HG03354 (cell line): ENCODE data around the gene HDAC10.

Source experiments
- ATAC-seq: cut with Tn5 transposase; IDR thresholded peaks from one replicate; pipeline ENCODE4 v1.9.1; 2021; ENCODE audit warnings: mild to moderate bottlenecking; ENCODE audit not compliant: unreplicated experiment, poor library complexity, severe bottlenecking

Gene HDAC10

DNA sequence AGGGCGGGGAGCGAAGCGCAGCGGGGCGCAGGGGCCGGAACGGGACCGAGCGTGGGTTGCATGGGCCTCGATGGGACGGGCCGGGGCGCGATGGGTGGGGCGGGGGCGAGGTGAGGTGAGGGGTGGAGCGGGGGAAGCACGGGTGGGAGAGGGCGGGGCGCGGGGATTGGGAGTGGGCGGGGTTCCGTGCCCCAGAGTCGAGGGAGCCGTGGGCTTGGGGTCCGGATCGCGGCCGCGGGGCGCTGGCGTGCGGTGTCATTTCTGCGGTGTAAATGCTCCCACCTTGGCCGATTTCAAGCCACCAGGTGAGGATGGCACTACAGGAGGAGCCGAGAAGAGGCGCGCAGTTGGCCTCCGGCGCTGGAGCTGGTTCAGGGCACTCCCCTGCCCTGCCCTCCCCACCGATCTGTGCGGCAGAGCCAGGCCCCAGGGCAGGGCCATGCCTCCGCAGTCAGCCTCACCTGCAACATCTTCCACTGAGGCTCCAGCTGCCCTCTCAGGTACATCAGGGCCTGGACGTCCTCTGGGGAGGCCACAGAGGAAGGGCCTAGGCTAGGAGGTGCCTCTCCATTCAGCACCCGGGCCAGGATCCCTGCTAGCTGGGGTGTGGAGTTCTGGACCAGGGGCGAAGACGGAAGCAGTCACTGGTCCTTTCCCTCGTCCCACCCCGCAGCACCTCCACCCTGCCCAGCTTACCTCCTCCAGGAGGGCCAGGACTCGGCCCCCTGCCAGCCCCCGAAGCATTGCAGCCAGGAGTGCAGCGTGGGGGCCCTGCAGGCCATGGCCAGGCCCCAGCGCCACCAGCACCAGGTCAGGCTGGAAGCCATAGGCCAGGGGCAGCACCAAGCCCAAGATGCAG, 5.6 kb downstream of the HDAC10 start:
- ATAC-seq, result no peak

DNA sequence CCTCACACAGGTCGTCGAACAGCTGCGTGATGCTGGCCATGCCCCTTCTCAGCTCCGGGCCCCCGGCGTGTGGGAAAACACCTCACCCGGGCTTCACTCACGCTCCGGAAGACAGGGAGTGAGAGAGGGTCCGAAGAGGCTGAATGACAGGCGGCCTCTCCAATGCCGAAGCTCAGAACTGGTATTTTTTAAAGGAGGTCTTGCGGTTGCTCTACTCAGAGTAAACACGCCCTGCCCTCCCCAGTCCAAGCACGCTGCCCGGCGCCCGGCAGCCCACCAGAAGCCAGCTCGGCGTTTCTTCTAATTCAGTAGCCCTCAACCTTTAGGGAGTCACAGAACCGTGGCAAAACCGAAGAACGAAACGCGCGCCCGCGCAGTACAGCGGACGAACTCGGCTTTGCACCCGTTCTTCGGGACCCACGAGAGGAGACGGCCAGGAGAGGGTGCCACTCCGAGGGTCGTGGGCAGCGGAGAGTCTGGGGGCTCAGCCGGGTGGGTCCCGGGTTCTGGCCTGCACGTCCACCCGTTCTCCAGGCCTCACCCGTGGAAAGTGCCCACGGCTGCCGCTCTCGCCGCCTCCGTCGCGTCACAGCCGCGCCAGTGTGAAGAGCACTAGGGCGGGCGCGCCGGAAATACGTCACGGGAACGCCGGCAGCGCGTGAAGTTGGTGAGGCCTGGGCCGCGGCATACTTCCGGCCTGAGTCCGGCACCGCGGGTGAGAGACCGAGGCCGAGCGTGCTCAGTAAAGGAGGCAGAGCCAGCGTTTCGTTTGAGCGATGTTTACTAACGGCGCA, 6.4 kb downstream of the HDAC10 start, which contains the start of gene TUBGCP6:
Gene TUBGCP6, minus strand, starts transcription at position 604 of the 794 bp plus-strand sequence. Its CDS starts 564 bp downstream, at position 40.
- peak; percentile 73 for ATAC-seq

- ATAC-seq, result no peak
Observed at GRCh38 chr22:50243685-50244419, 7.2 kb downstream of the HDAC10 start.

GRCh38 chr22:50242406-50242949, 8.6 kb downstream of the HDAC10 start:
- ATAC-seq, result no peak

GRCh38 chr22:50238755-50239154, 12.3 kb downstream of the HDAC10 start:
- no peak for ATAC-seq

DNA sequence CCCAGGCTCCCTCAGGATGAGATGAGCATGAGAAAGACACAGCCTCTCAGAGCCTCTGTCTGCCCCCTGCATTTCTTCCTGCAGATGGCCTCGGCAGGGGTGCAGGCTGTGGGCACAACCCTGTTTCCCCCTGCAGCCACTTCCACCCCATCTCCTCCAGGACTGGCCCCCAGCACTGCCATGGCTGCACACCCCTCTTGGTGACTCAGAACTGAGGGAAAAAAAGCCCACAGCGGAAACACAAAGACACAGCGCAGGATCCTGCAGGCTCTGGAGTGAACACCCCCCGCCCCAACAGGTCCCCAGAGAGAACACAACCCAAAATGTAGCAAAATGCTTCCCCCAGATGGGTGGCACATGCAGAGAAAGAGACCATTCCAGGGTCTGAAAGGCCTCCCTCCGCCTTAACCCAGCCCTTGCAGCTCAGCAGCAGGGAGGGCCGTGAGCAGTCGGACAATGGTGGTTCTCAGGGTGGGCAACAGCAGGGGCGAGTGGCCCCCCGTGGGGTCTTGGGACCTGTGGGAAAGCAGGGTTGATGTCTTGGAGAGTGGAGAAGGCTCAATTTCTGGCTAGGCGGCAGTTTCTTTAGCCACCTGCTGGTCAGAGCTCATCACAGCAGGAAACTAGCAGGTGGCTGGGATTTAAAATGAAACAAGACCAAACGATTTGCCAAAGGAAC, 14.2 kb downstream of the HDAC10 start:
- no peak for ATAC-seq

- ATAC-seq, result no peak
Observed at GRCh38 chr22:50233223-50233622, 17.8 kb downstream of the HDAC10 start.

- no peak for ATAC-seq
Observed at GRCh38 chr22:50232481-50233151, 18.4 kb downstream of the HDAC10 start.

- ATAC-seq, result no peak
Observed at GRCh38 chr22:50229370-50229769, 21.7 kb downstream of the HDAC10 start.

- no peak for ATAC-seq
Observed at GRCh38 chr22:50228366-50228765, 22.7 kb downstream of the HDAC10 start.

GRCh38 chr22:50227579-50228215, 23.4 kb downstream of the HDAC10 start:
- no peak for ATAC-seq

- ATAC-seq, result no peak
Observed at GRCh38 chr22:50226875-50227165, 24.2 kb downstream of the HDAC10 start.

GRCh38 chr22:50226063-50226874, 24.8 kb downstream of the HDAC10 start:
- no peak for ATAC-seq

- ATAC-seq, result no peak
Observed at GRCh38 chr22:50225200-50225969, 25.7 kb downstream of the HDAC10 start.

DNA sequence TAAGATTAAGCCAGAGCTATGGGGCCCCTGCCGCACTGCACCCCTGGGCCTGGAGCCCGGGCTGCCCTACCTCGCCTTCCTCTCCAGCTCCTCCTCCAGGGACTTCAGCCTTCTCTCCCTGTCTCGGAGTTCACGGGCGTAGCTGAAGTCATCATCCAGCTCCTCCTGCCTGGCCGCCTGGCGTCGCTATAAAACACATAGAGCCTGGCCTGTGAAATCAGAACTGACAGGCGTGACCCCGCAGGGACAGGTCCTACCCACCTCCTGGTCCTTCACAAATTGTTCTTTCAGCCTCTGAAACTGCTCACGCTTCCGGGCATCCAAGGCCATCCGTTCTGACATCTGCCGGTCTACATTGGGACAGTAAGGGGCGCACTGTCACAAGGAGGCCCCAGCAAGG, 27.0 kb downstream of the HDAC10 start:
- ATAC-seq, result no peak

DNA sequence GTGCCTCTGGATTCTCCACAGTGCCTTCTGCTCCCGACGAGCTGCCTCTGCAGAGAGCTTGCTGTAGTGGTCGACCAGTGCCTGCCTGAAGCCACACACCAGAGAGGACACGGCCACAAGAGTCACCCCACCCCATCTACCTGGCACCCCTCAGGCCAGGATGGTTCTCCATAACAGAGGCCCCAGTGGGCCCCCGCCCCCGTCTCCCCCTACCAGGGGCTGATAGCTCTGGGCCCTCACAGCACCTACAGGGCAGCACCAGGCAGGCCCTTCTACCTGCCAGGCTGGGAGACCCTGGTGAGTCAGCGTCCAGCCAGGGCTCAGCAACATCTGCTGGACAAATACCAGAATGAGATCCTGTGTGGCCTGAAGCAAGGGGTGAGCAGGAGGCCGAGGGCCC, 28.6 kb downstream of the HDAC10 start:
- ATAC-seq, result no peak
